Activated T-cell treated with anti-CD3 and anti-CD28 coated beads, Interleukin-2, amount 50 U/mL, for 24 hours (primary cell): ENCODE results near the gene RAET1G.
"Not testable (repeated sequence)": the region's sequence is repeated elsewhere in the genome, so short reads cannot be mapped to it uniquely, and the experiment has no call there.

Experiments used
- DNase-seq: peaks from one replicate; pipeline ENCODE4 v3.0.0-alpha.2; 2020
- H3K27ac Mint-ChIP-seq: 2 replicates; pipeline ENCODE4 v1.8.0; 2020; ENCODE audit warnings: mild to moderate bottlenecking, mixed read lengths
- H3K27me3 Mint-ChIP-seq: 2 replicates; pipeline ENCODE4 v1.8.0; 2020; ENCODE audit warnings: mixed read lengths
- H3K36me3 Mint-ChIP-seq: 2 replicates; pipeline ENCODE4 v1.8.0; 2020; ENCODE audit warnings: low read depth, mixed read lengths
- H3K4me1 Mint-ChIP-seq: 2 replicates; pipeline ENCODE4 v1.8.0; 2020; ENCODE audit warnings: low read depth, mixed read lengths
- H3K4me3 Mint-ChIP-seq: 2 replicates; pipeline ENCODE4 v1.8.0; 2020; ENCODE audit warnings: mild to moderate bottlenecking, moderate library complexity, mixed read lengths
- H3K9me3 Mint-ChIP-seq: 2 replicates; pipeline ENCODE4 v1.8.0; 2020; ENCODE audit warnings: mixed read lengths

The RAET1G gene

DNA sequence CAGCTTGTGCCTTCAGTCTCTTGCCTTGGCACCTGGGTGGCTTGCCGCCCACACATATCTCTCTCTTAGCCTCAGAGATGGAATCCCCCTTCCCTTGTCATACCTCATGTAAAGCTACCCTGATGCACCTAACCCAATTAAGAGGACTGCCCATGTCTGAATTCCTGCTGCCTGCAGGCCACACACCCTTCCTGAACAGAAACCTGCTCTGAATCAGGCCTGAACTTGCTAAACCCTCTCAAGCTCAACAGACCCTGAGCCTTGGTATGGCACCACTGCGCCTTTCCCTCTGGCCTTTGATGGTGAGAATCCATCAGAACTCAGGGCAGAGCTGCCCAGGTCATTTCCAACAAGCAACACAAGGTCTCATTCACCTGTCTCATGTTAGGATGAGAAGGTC is 5.2 kb downstream of the RAET1G start:
- Mint-ChIP-seq H3K9me3 (no peaks in the 10 kb centered on the region), H3K4me1 (peaks cover 3% of the 10 kb centered on the region), H3K27ac (no peak overlapping the region), H3K27me3 (peaks cover 42% of the 10 kb centered on the region), H3K4me3 (no peak overlapping the region), H3K36me3 (no peaks in the 10 kb centered on the region)
- DNase-seq, result no peak

DNA sequence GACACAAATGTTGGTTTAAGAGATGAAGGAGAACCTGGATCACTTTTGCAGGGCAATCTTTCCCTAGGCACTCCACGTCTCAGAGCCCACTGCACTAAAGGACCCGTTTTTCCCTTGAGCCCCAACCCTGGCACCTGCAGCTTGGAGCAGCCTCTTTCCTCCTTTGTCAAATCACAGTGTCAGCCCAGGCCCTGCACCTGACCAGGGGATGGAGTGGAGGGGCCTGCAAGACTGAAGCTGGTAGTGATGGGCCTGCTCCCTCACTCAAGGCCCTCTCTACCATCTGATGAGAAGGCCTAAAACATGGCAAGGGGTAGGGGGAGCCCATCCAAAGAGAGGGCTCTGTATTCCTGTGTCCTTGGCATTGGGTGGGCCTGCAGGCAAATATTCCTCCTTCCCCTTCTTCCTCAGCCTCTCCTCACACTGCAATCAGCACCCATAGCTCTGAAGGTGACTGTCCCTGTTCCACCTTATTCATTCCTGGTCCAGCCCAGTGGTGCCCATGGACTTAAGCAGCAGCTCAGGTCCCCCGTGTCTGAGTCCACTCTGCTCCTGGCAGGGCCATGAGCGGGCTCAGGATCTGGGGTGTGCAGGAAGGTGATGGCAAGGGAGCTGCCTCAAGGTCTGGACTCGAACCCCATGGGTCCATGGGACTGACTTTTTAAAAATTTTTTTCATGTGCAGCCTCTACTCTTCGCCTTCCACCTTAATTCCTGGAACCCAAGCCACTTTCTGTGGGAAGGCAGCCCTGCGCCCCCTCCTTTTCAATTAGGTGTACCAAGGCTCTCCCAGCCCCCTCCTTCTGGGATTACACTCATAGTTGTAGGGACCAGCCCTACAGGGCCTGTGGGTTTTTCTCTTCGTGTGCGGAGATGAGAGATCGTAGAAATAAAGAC is 6.7 kb downstream of the RAET1G start:
- H3K27me3 Mint-ChIP-seq, result peaks cover 33% of the 10 kb centered on the region

DNA sequence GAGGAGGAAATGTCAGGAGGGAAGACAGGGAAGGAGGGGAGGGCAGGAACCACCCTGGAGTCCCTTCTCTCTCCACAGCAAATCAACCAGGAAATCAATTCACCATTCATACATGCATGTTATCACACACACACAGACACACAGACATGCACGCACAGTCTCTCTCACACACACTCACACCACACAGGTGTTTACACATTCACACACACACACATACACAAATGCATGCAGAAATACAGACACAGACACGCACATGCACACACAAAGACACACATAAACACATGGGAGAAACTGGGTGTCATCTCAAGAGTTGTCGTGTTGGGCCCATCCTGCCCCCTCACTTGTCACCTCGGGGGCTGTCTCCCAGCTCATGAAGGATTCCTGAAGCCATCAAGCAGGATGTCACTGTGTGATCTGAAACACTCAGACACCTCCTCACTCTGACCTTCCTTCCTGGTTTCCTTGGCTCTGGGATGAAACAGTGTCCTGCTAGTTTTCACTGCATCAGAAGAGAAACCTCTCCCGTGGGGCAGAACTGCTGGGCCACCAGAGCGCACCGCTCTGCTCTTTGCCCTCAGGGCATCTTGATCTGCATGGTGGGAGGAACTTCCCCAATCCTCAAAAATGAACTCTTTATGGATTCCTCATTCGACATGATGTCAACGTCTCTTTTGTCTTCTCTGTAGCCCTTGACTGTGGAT is 9.2 kb downstream of the RAET1G start:
- no peak for DNase-seq
- Mint-ChIP-seq H3K27me3 (peaks cover 25% of the 10 kb centered on the region), H3K4me1 (no peaks in the 10 kb centered on the region), H3K4me3 (no peak overlapping the region), H3K36me3 (no peaks in the 10 kb centered on the region), H3K9me3 (peaks cover 3% of the 10 kb centered on the region), H3K27ac (no peak overlapping the region)

More for the DNA sequence above, 6.7 kb downstream of the RAET1G start:
- Mint-ChIP-seq H3K4me3 (no peak overlapping the region), H3K27ac (no peak overlapping the region), H3K4me1 (no peaks in the 10 kb centered on the region), H3K36me3 (no peaks in the 10 kb centered on the region), H3K9me3 (no peaks in the 10 kb centered on the region)
- no peak for DNase-seq

DNA sequence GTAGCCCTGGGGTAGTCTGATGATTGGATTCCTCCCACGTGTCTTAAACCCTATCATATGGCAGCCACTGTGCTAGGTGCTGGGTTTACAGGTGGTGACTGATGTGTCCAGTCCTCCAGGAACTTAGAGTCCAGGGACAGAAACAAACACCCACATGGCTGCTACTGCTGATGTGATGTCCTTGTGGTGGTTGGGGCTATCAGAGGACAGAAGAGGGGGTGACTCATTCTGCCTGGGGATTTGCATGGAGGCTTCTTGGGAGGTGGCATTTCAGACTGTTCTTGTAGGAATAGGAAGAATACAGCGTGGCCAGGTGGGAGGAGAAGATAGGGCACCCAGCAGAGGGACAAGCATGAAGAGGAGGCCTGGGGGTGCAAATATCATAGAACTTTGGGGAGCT is 9.8 kb downstream of the RAET1G start:
- peaks cover 25% of the 10 kb centered on the region for H3K27me3 Mint-ChIP-seq
- H3K36me3 Mint-ChIP-seq, result no peaks in the 10 kb centered on the region
- H3K27ac Mint-ChIP-seq, result no peak overlapping the region
- H3K4me3 Mint-ChIP-seq, result no peak overlapping the region
- DNase-seq, result no peak
- H3K4me1 Mint-ChIP-seq, result no peaks in the 10 kb centered on the region
- H3K9me3 Mint-ChIP-seq, result peaks cover 7% of the 10 kb centered on the region

DNA sequence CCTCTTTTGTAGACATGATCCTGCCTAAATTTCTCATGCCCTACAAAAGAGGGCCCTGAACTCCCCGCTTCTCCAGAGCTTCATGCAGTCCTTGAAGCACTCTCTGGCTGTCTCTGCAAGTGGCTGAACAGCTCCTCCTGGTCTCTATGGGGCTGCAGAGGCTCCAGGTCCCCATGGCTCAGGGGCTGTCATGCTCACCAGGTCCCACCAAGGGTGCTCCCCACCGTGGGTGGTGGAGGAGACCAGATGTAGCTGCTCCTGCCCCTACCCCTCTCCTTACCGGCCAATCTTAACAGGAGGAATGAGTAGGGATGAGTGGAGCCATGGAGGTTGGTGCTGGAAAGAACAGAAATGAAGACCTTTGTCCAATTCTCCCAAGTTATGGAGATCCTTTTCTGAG is 10.2 kb downstream of the RAET1G start:
- peaks cover 25% of the 10 kb centered on the region for H3K27me3 Mint-ChIP-seq
- DNase-seq, H3K36me3 Mint-ChIP-seq, H3K27ac Mint-ChIP-seq, H3K4me1 Mint-ChIP-seq, H3K4me3 Mint-ChIP-seq: not testable (repeated sequence)
- peaks cover 11% of the 10 kb centered on the region for H3K9me3 Mint-ChIP-seq

DNA sequence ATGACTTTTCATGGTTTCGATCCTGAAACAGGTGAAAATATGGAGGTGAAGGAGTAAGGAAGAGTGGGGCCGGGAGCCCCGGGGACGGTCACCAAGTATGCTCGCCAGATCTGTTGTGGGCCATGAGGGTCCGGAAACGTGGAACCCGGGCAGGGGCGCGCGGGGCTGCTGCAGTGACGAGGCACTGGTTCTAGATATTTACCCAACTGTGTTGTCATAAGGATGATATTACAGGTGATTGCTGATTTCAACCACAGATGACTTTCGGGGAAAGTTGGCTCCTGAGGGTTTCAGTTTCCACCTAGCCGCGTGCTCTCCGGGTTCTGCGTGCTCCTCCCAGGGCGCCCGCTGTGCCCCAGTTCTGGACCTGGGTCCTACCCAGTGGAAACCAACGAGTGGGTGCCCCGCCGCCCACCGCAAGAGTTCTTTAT is 12.2 kb downstream of the RAET1G start:
- DNase-seq, result no peak
- Mint-ChIP-seq H3K4me3 (no peak overlapping the region), H3K36me3 (no peaks in the 10 kb centered on the region), H3K27me3 (peaks cover 32% of the 10 kb centered on the region), H3K4me1 (no peaks in the 10 kb centered on the region), H3K27ac (no peak overlapping the region), H3K9me3 (peaks cover 11% of the 10 kb centered on the region)

DNA sequence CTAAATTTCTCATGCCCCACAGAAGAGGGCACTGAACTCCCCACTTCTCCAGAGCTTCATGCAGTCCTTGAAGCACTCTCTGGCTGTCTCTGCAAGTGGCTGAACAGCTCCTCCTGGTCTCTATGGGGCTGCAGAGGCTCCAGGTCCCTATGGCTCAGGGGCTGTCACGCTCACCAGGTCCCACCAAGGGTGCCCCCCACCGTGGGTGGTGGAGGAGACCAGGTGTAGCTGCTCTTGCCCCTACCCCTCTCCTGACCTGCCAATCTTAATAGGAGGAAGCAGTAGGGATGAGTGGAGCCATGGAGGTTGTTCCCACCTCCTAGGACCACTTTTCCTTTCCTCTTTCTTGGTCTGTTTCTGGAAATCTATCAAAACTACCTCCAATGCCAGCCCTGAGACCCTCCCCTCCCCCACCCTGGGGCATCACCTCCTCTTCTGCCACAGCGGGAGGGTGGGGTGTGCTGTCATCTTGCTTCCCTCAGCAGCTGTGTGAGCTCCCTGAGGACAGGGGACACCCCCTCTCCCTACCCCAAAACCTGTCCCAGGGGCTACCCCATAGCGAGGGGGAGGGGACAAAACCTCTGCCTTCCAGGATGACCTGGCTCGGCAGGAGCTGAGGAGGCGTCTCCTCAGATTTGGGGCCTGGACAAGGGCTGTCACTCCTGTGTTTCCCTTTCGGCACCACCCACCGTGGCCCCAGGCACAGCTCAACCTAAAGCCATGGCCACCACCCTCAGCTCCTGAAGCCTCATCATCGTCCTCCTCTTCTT is 13.0 kb downstream of the RAET1G start:
- DNase-seq, result no peak
- Mint-ChIP-seq H3K4me3 (no peak overlapping the region), H3K27me3 (peaks cover 32% of the 10 kb centered on the region), H3K4me1 (no peaks in the 10 kb centered on the region), H3K27ac (no peak overlapping the region), H3K36me3 (no peaks in the 10 kb centered on the region), H3K9me3 (peaks cover 11% of the 10 kb centered on the region)

DNA sequence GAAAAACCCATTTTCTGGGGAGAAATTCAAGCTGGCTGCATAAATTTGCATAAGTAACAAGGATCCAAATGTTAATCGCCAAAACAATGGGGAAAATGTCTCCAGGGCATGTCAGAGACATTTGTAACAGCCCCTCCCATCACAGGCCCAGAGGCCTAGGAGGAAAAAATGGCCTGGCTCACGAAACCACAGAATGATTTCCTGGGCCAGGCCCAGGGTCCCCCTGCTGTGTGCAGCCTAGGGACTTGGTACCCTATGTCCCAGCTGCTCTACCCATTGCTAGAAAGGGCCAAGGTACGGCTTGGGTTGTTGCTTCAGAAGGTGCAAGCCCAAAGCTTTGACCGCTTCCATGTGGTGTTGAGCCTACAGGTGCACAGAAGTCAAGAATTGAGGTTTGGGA is 14.4 kb downstream of the RAET1G start:
- peaks cover 11% of the 10 kb centered on the region for H3K9me3 Mint-ChIP-seq
- H3K27ac Mint-ChIP-seq, DNase-seq, H3K36me3 Mint-ChIP-seq, H3K4me3 Mint-ChIP-seq, H3K4me1 Mint-ChIP-seq: not testable (repeated sequence)
- peaks cover 31% of the 10 kb centered on the region for H3K27me3 Mint-ChIP-seq

DNA sequence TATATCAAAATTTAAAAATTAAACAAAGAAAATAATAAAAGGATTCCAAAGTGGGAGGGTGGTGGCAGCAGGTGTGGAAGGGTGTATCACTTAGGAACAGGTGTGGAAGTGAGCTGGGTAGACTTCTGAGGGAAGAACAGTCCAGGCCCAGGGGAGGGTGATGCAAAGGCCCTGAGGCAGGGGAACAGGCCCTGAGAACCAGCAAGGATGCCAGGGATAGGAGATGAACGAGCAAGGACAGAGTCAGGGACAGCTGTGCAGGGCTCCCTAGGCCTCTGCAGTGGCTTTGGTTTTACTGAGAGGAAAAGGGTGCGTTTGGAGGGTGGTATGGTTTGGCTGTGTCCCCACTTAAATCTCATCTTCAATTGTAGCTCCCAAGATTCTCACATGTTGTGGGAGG is 15.6 kb downstream of the RAET1G start:
- Mint-ChIP-seq H3K27ac (no peak overlapping the region), H3K4me3 (no peak overlapping the region), H3K27me3 (peaks cover 25% of the 10 kb centered on the region)

DNA sequence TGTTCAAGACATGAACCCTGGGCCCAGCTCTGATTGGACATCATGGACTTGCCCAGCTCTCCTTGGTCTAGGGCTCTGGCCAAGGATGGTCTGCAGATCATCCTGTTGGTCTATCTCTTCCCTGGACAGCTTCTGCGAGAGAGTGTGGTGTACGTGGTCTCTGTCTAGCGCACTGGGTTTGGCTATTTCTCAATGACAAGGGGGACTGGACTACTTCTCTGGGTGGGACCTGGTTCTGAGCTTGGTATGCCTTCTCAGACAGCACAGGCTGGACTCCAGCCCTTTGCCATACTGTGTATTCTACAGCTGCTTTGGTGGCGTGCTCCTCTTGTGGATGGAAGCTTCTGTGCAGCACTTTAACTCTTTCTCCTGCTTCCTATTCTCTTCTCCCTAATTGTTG is 16.5 kb downstream of the RAET1G start:
- no peak overlapping the region for H3K27ac Mint-ChIP-seq
- H3K36me3 Mint-ChIP-seq, result no peaks in the 10 kb centered on the region
- no peak for DNase-seq
- no peak overlapping the region for H3K4me3 Mint-ChIP-seq
- H3K9me3 Mint-ChIP-seq, result peaks cover 11% of the 10 kb centered on the region
- H3K27me3 Mint-ChIP-seq, result peaks cover 23% of the 10 kb centered on the region
- no peaks in the 10 kb centered on the region for H3K4me1 Mint-ChIP-seq

More for the DNA sequence above, 15.6 kb downstream of the RAET1G start:
- H3K36me3 Mint-ChIP-seq, result no peaks in the 10 kb centered on the region
- no peaks in the 10 kb centered on the region for H3K4me1 Mint-ChIP-seq
- no peak for DNase-seq
- peaks cover 11% of the 10 kb centered on the region for H3K9me3 Mint-ChIP-seq

DNA sequence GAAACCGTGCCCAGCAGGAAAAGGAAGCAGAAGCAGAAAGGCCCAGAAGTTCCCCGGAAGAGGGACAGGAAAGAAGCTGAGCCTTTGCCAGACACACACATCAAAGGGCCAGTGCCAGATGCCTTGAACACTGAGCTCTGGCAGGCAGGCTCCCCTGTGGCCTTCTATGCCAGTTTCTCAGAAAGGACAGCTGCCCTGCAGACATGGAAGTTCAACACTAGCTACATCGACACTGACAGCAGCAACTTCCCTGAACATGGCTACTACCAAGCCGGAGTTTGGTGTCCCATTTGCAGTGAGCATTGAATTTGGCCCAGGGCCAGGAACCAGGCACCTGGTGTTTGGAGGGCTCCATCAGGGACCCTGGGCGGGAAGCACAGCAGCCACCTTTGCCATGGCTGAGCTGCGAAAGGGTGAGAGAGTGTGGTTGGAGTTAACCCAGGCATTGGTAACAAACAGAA is 17.0 kb downstream of the RAET1G start:
- Mint-ChIP-seq H3K36me3 (no peaks in the 10 kb centered on the region), H3K9me3 (peaks cover 11% of the 10 kb centered on the region), H3K27ac (no peak overlapping the region), H3K4me1 (no peaks in the 10 kb centered on the region), H3K4me3 (no peak overlapping the region), H3K27me3 (peaks cover 20% of the 10 kb centered on the region)
- DNase-seq, result no peak

DNA sequence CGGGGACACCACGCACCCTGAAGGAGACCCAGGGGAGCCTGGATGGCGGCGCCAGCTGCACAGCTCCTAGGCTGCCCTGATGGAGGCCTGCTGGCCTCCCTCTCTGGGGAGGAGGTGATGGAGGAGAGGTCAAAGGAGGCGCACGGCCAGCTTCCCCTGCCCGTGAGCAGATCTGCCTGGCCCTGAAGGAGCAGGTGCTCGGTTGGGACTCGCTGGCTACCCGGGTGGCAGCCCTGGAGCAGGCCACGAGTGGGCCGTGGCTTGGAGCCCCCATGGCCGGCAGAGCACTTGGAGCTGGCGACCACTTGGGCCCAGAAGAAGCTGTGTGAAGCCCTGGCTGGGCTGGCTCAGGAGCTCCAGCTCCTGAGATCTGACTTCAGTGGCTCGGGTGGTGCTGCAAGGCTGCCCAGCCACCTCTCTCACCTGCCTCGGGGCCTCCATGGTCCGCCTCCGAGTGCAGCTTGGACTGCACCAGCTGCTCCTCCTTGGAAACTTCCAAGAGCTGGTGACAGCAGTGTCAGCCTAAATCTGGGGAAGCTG is 17.5 kb downstream of the RAET1G start:
- DNase-seq, result no peak

DNA sequence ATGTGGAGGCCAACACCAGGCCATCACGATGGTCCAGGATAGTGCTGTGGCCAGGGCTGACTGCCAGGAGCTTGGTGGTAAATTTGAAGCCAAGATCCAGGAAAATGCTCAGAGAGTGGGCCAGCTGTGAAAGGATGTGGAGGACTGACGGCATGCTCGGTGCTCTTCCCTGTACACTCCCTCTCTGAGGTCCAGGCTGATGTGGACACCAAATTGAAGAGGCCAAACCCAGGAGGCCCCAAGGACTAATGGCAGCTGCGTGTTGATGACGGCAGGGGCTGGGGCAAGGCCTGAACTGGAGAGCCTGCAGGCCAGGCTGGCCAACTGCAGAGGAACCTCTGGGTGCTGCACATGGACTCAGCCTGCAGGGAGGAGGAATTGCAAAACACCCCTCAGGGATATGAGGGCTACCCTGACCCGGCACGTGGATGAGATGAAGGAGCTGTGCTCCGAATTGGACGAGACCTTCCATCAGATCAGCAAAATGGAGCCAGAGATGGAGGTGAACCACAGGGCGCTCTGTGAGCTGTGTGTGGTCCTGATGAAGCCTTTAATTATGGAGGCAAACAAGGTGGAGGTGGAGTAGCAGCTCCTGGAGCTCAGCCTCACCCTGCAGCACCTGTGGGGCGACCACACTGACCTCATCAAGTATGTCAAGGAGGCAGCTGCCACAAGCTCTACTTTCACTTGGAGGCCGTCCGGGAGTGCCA is 18.1 kb downstream of the RAET1G start:
- H3K4me3 Mint-ChIP-seq, result no peak overlapping the region
- H3K36me3 Mint-ChIP-seq, result no peaks in the 10 kb centered on the region
- H3K27ac Mint-ChIP-seq, result no peak overlapping the region
- no peak for DNase-seq
- H3K9me3 Mint-ChIP-seq, result peaks cover 11% of the 10 kb centered on the region
- H3K27me3 Mint-ChIP-seq, result peaks cover 13% of the 10 kb centered on the region
- H3K4me1 Mint-ChIP-seq, result no peaks in the 10 kb centered on the region

More for the DNA sequence above, 17.5 kb downstream of the RAET1G start:
- Mint-ChIP-seq H3K9me3 (peaks cover 11% of the 10 kb centered on the region), H3K4me3 (no peak overlapping the region), H3K27me3 (peaks cover 15% of the 10 kb centered on the region), H3K27ac (no peak overlapping the region), H3K4me1 (no peaks in the 10 kb centered on the region), H3K36me3 (no peaks in the 10 kb centered on the region)
